Prostate gland (tissue), 2 donors: Measurements from ENCODE around the gene LRRC75B.
"Not testable (repeated sequence)": the region's sequence is repeated elsewhere in the genome, so short reads cannot be mapped to it uniquely, and the experiment has no call there.

ENCODE experiments used
- CTCF ChIP-seq, 4 experiments: fragments of 200-600 bp in 2 of 4; fragments of 450-650 bp in 2 of 4; sonication (generic) in 2 of 4; IDR thresholded peaks; 1 replicate in 3 of 4; 2 replicates in 1 of 4; pipeline ENCODE4 v1.5.1; 2016 to 2019; ENCODE audit warnings: antibody characterized with exemption in 4 of 4, mild to moderate bottlenecking in 2 of 4, moderate library complexity in 2 of 4
- POLR2AphosphoS5 ChIP-seq: sonication (generic); formaldehyde crosslinking; IDR thresholded peaks from one replicate; pipeline ENCODE4 v1.6.1; 2017; ENCODE audit warnings: antibody characterized with exemption

- TF ChIP-seq CTCF (IDR thresholded peaks at IDR 0.05); POLR2AphosphoS5: not testable (repeated sequence)
These were observed 39.8 kb upstream of the LRRC75B start for GRCh38 chr22:24632642-24633041.
